ENCODE data around the gene CS. TPM values are rescaled to one million over a fixed set of nuclear protein-coding genes. Genes with fewer than 3 reads are reported as not detected.
A peak's percentile ranks its signal among the peaks of the same experiment; 100 is the strongest.

Gene CS
- polyA plus RNA-seq, 1 experiment: 167 TPM

- POLR2A ChIA-PET: no interaction called here
- CTCF ChIA-PET: interaction anchor here (1.2 kb wide), 1 partner anchor 36 kb away, joined by 3 read pairs; the partner anchor contains the start of gene SMARCC2
- Histone ChIP-seq H3K27me3 (ENCODE audit: control insufficient read depth, insufficient read depth, low read length) (no peaks in the 10 kb centered on the region), H3K9me3 (ENCODE audit: control insufficient read depth, insufficient read depth, low read length) (no peaks in the 10 kb centered on the region), H3K4me3 (ENCODE audit: low read depth, low read length) (peak overlapping the region; percentile 82), H3K27ac (ENCODE audit: low read depth, low read length) (no peak overlapping the region)
- TF ChIP-seq, protein P1, sequence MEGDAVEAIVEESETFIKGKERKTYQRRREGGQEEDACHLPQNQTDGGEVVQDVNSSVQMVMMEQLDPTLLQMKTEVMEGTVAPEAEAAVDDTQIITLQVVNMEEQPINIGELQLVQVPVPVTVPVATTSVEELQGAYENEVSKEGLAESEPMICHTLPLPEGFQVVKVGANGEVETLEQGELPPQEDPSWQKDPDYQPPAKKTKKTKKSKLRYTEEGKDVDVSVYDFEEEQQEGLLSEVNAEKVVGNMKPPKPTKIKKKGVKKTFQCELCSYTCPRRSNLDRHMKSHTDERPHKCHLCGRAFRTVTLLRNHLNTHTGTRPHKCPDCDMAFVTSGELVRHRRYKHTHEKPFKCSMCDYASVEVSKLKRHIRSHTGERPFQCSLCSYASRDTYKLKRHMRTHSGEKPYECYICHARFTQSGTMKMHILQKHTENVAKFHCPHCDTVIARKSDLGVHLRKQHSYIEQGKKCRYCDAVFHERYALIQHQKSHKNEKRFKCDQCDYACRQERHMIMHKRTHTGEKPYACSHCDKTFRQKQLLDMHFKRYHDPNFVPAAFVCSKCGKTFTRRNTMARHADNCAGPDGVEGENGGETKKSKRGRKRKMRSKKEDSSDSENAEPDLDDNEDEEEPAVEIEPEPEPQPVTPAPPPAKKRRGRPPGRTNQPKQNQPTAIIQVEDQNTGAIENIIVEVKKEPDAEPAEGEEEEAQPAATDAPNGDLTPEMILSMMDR (IDR thresholded peaks at IDR 0.05; ENCODE audit: low read depth, low read length): no peak
- no peak for DNase-seq (ENCODE audit: low read depth, low spot score)
Measured at GRCh38 chr12:56224954-56225353, 75.2 kb downstream of the CS start.

DNA sequence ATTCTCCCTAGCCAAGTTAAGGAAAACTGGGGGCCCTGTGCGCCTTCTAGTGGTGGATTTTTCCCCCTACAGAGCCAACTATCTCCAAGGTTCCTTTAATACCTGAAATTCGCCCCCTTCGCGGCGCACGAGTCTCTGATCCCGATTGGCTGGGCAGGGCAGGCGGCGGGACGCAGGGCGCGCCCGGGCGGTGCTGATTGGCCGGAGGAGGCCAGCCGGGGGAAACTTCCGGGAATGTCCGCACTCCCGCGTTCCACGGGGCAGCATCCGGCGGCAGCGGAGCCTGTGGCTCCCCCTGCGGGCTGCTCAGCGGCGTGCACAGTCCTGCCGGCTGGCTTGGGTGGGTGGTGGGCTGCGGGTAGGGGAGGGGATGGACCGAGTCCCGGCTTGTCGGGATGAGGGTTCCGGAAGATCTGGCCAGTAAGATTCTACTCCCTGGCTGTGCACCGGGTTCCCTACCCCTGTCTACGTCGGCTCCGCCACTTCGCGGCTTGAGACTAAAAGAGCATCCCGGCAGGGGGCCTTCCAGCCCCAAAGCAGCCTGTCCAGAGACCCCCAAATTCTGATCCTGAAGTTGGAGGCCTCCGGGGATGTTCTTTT lies 75.9 kb downstream of the CS start, which contains the start of gene NABP2:
NABP2 (plus strand) TSS at position 241 of the 600 bp plus-strand sequence. CDS start 515 bp downstream, outside the sequence.
- CTCF ChIA-PET: interaction anchor here (0.6 to 4.2 kb wide), 2 partner anchors 15 to 34 kb away, joined by 5 to 73 read pairs; partner anchors contain the start of gene SMARCC2
- peak; percentile 92 for DNase-seq (ENCODE audit: low read depth, low spot score)
- TF ChIP-seq, protein P1 (IDR thresholded peaks at IDR 0.05; ENCODE audit: low read depth, low read length): peak; percentile 82
- no peaks in the 10 kb centered on the region for H3K9me3 ChIP-seq (ENCODE audit: control insufficient read depth, insufficient read depth, low read length)
- H3K4me3 ChIP-seq (ENCODE audit: low read depth, low read length): peak within 1 kb of the TSS; percentile 82
- peak within 1 kb of the TSS; percentile 73 for H3K27ac ChIP-seq (ENCODE audit: low read depth, low read length)
- H3K27me3 ChIP-seq (ENCODE audit: control insufficient read depth, insufficient read depth, low read length): no peaks in the 10 kb centered on the region
- POLR2A ChIA-PET: no interaction called here

GRCh38 chr12:56223571-56224101 lies 76.5 kb downstream of the CS start:
- no peak for DNase-seq (ENCODE audit: low read depth, low spot score)
- TF ChIP-seq, protein P1 (IDR thresholded peaks at IDR 0.05; ENCODE audit: low read depth, low read length): no peak
- no peaks in the 10 kb centered on the region for H3K27me3 ChIP-seq (ENCODE audit: control insufficient read depth, insufficient read depth, low read length)
- no peaks in the 10 kb centered on the region for H3K9me3 ChIP-seq (ENCODE audit: control insufficient read depth, insufficient read depth, low read length)
- POLR2A ChIA-PET: no interaction called here
- CTCF ChIA-PET: interaction anchor here (0.6 to 4.2 kb wide), 2 partner anchors 14 to 33 kb away, joined by 5 to 73 read pairs; partner anchors contain the start of gene SMARCC2
- H3K4me3 ChIP-seq (ENCODE audit: low read depth, low read length): peak overlapping the region; percentile 37; the same call in 1 of the 2 replicates
- H3K27ac ChIP-seq (ENCODE audit: low read depth, low read length): peak overlapping the region; percentile 73

DNA sequence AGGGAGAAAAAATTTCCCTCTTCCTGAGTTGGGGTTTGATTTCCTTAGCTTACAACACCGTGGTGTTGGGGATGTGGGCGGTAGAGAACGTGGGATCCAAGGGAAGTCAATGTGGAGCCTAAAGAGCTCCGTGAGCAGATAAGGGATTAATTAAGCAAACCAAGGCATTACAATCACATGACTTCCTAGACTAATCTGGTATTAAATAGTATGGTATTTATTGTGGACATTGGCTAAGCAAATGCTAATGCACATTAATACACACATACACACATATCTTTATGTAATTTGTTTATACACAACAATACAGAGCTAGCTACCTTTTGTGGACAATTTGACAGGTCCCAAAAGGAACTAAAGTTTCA lies 77.6 kb downstream of the CS start:
- POLR2A ChIA-PET: interaction anchor here (1.3 to 2.9 kb wide), 9 partner anchors 11 to 136 kb away, joined by 5 to 30 read pairs (median 9); partner anchors contain the start of genes MYL6, SMARCC2 and ZC3H10
- peak overlapping the region; percentile 91 for H3K4me3 ChIP-seq (ENCODE audit: low read depth, low read length)
- TF ChIP-seq, protein P1 (IDR thresholded peaks at IDR 0.05; ENCODE audit: low read depth, low read length): no peak
- CTCF ChIA-PET: interaction anchor here (0.9 to 4.2 kb wide), 11 partner anchors 9 to 103 kb away, joined by 3 to 73 read pairs (median 5); partner anchors contain the start of genes ANKRD52, SMARCC2 and ZC3H10
- no peak for DNase-seq (ENCODE audit: low read depth, low spot score)
- H3K27me3 ChIP-seq (ENCODE audit: control insufficient read depth, insufficient read depth, low read length): no peaks in the 10 kb centered on the region
- H3K27ac ChIP-seq (ENCODE audit: low read depth, low read length): peak overlapping the region; percentile 96
- H3K9me3 ChIP-seq (ENCODE audit: control insufficient read depth, insufficient read depth, low read length): no peaks in the 10 kb centered on the region
